Upper lobe of left lung (tissue), 4 donors: Measurements from ENCODE around the gene CEP19.

Source experiments
- EP300 ChIP-seq, 4 donors: sonication (generic); formaldehyde crosslinking; IDR thresholded peaks; one replicate each; pipeline ENCODE4 v1.5.1; 2017; ENCODE audit warnings: antibody characterized with exemption in 4 of 4, control low read depth in 2 of 4
- POLR2A ChIP-seq, 4 donors: fragments of 450-650 bp; IDR thresholded peaks; one replicate each; pipeline ENCODE4 v1.5.1; 2016 to 2017; ENCODE audit warnings: antibody characterized with exemption in 4 of 4, mild to moderate bottlenecking in 2 of 4
- TF ChIP-seq, protein P1 (sequence below), 6 experiments: fragments of 450-650 bp in 4 of 6; fragments of 200-600 bp in 2 of 6; sonication (generic) in 2 of 6; IDR thresholded peaks; one replicate each; pipeline ENCODE4 v1.5.1; 2016 to 2019; ENCODE audit warnings: antibody characterized with exemption in 6 of 6

DNA sequence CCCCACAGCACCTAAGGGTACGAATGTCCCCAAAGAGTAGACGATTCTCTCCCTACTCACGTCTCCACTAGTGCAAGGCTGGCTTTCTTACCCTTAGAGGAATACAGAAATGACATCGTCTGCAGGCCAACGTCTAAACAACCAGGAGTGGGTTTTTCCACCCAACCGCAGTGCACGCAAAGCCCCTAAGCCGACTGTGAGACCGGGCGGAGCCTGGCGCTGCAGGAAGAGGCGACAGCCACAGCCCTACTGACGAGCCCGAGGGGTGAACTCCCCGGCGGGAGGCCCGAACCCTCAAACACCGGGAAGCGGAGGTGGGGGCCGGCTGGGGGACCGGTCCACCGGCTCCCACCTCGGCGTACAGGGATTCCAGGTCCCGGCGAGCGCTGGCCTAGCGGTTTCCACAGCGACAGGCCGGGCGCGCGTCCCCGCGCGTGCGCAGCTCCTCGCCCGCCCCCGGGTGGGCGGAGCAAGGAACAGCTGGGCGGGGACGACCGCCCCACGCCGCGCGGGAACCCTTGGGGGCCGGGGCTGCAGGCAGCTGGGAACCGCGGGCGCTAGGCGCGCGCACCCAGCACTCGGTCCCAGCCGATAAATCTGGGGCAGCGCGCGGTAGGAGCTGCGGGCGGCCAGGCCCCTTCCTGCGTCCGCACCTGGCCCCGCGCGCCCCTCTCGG is at the start of gene CEP19, which contains the start of gene PIGX:
- TF ChIP-seq POLR2A (IDR thresholded peaks at IDR 0.05) (peak in 3 of 4 donors; percentile 59 to 89 (median 78)), EP300 (IDR thresholded peaks at IDR 0.05) (no peak)
- TF ChIP-seq, protein P1, sequence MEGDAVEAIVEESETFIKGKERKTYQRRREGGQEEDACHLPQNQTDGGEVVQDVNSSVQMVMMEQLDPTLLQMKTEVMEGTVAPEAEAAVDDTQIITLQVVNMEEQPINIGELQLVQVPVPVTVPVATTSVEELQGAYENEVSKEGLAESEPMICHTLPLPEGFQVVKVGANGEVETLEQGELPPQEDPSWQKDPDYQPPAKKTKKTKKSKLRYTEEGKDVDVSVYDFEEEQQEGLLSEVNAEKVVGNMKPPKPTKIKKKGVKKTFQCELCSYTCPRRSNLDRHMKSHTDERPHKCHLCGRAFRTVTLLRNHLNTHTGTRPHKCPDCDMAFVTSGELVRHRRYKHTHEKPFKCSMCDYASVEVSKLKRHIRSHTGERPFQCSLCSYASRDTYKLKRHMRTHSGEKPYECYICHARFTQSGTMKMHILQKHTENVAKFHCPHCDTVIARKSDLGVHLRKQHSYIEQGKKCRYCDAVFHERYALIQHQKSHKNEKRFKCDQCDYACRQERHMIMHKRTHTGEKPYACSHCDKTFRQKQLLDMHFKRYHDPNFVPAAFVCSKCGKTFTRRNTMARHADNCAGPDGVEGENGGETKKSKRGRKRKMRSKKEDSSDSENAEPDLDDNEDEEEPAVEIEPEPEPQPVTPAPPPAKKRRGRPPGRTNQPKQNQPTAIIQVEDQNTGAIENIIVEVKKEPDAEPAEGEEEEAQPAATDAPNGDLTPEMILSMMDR (IDR thresholded peaks at IDR 0.05): peak in 4 of 6 experiments; percentile 68 to 75 (median 69)
